ENCODE data around the gene SCG3. TPM values are rescaled to one million over a fixed set of nuclear protein-coding genes. Genes with fewer than 3 reads are reported as not detected.

SCG3 gene
- total and polyA plus RNA-seq, 2 of the 13 experiments (the other 11 are each of a cell fraction or from before 2014, with no cell fraction given), result not detected

DNA sequence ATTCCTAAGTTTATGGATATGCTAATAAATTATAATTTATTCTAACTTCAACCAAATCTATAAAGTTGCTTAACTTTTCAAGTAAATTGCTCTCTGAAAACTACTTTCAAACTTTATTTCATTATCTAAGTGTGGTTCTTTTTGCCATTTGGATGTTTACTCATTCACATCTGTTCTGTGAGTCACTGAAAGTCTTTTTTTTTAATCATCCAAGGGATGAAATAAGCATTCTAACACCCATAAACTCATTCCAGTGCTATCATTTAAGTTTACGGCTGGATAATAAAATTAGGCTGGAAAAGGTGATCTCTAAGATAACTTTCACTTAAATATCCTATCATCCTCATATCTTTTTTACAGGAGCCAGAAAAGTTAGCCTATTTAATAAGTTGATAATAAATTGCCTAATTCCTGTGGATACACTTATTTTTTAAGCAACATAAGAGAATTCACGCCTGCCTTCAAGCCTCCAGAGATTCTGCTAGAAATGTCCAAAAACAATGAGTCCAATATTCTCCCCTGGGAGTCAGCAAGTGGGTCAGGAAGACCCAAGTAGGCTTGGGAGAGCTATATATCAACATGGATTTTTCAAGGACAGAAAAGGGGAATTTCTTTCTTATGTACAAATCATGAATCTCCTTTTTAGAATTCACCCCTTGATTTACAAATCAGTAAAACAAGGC, 25.8 kb downstream of the SCG3 start:
- no peaks in the 10 kb centered on the region for H3K36me3 ChIP-seq (replicated peaks in 1 of 2; ENCODE audit: control insufficient read depth in 1 of 2, insufficient read depth in 2 of 2, low read length in 2 of 2)
- ChIA-PET CTCF (ENCODE audit: low intra/inter-chr PET ratio, low total read pairs) (no interaction called here), POLR2A (no interaction called here)
- whole genome bisulfite sequencing (ENCODE audit: low lambda C conversion rate), result 59% methylated on average over 2 of the region's 2 CpGs
- no peaks in the 10 kb centered on the region for H3K79me2 ChIP-seq (ENCODE audit: insufficient read depth, low read length)
- H3K27ac ChIP-seq (ENCODE audit: extremely low read length, insufficient read depth, low read length), result no peak overlapping the region
- DNase-seq (ENCODE audit: low spot score) (no peak), FAIRE-seq (no peak), ATAC-seq (no peak)
- no peak overlapping the region for H2AFZ ChIP-seq (ENCODE audit: low read length)
- in situ Hi-C loops (cut with HindIII; ENCODE audit: extremely low pct_ligation_motif_present, low pct_unique_long_range_greater_than_20kb), result no loop called here
- no peaks in the 10 kb centered on the region for H4K20me1 ChIP-seq (ENCODE audit: insufficient read depth, low read length)
- H3K4me1 ChIP-seq (ENCODE audit: insufficient read depth, low read length), result peaks cover 12% of the 10 kb centered on the region
- intact Hi-C loops (cut with micrococcal nuclease; ENCODE audit: unreplicated experiment), result no loop called here
- no peaks in the 10 kb centered on the region for H3K9me3 ChIP-seq (ENCODE audit: low read length)
- H3K9ac ChIP-seq (ENCODE audit: insufficient read depth, low read depth, low read length), result no peak overlapping the region
- no TSS peak for BruUV-seq (replicated peaks)
- no peaks in the 10 kb centered on the region for H3K27me3 ChIP-seq (ENCODE audit: control insufficient read depth in 1 of 2, insufficient read depth in 2 of 2, low read length in 2 of 2)
- TF ChIP-seq ZNF101 (CRISPR knock-in tag; IDR thresholded peaks at IDR 0.05; ENCODE audit: borderline replicate concordance, low read depth), result no peak
- TF ChIP-seq MTA3 (CRISPR knock-in tag; IDR thresholded peaks at IDR 0.05), result no peak
- no peak for TF ChIP-seq HOXA5 (CRISPR knock-in tag; IDR thresholded peaks at IDR 0.05)
- TF ChIP-seq ISX (CRISPR knock-in tag; conservative IDR thresholded peaks at IDR 0.05), result no peak
- TF ChIP-seq ZNF737 (CRISPR knock-in tag; IDR thresholded peaks at IDR 0.05; ENCODE audit: borderline replicate concordance), result no peak
- TF ChIP-seq FLYWCH1 (CRISPR knock-in tag; IDR thresholded peaks at IDR 0.05), result no peak
- TF ChIP-seq KAT8 (CRISPR knock-in tag; IDR thresholded peaks at IDR 0.05), result no peak
- no peak overlapping the region for H3K4me3 ChIP-seq (replicated peaks in 1 of 3; ENCODE audit: insufficient read depth in 1 of 3, low read depth in 2 of 3, low read length in 3 of 3)
- no peak overlapping the region for H3K4me2 ChIP-seq (ENCODE audit: low read depth, low read length)

DNA sequence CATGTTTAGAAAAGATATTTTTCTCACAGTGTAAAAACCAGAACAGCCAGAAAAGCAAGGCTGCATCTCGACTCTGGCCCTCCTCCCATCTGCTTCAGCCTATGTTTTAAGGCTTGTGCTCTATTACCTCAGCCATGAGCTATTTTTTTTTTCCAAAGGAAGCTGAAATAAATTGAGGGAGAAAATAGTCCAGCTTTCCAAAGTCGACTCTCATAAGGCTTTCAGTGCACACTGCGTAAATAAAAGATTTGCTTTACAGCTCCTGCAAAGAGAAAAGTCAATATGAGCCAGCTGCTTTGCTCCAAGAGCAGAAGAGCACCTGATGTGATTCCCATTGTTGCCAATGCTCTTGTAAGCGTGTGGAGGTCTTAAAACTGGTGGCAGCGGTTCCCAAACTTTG, 26.7 kb downstream of the SCG3 start:
- TF ChIP-seq, protein P1, sequence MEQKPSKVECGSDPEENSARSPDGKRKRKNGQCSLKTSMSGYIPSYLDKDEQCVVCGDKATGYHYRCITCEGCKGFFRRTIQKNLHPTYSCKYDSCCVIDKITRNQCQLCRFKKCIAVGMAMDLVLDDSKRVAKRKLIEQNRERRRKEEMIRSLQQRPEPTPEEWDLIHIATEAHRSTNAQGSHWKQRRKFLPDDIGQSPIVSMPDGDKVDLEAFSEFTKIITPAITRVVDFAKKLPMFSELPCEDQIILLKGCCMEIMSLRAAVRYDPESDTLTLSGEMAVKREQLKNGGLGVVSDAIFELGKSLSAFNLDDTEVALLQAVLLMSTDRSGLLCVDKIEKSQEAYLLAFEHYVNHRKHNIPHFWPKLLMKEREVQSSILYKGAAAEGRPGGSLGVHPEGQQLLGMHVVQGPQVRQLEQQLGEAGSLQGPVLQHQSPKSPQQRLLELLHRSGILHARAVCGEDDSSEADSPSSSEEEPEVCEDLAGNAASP (CRISPR knock-in tag; IDR thresholded peaks at IDR 0.05; ENCODE audit: borderline replicate concordance), result no peak
- TF ChIP-seq FOXA3 (CRISPR knock-in tag; IDR thresholded peaks at IDR 0.05) (0 out of 2 replicates have a peak, but pooled peaks have one; percentile 11), SIX1 (CRISPR knock-in tag; IDR thresholded peaks at IDR 0.05; ENCODE audit: borderline replicate concordance) (no peak), FOXA1 (IDR thresholded peaks at IDR 0.05) (no peak), FOXA1 (CRISPR knock-in tag; IDR thresholded peaks at IDR 0.05) (0 out of 2 replicates have a peak, but pooled peaks have one; percentile 18), ZNF788 (CRISPR knock-in tag; IDR thresholded peaks at IDR 0.05; ENCODE audit: borderline replicate concordance) (no peak), ARNT (IDR thresholded peaks at IDR 0.05) (no peak), ZNF737 (CRISPR knock-in tag; IDR thresholded peaks at IDR 0.05; ENCODE audit: borderline replicate concordance) (no peak), KLF16 (CRISPR knock-in tag; IDR thresholded peaks at IDR 0.05) (no peak), ZBTB21 (CRISPR knock-in tag; IDR thresholded peaks at IDR 0.05) (no peak), ARNTL (CRISPR knock-in tag; IDR thresholded peaks at IDR 0.05) (no peak), SSRP1 (CRISPR knock-in tag; IDR thresholded peaks at IDR 0.05) (no peak), TIGD3 (CRISPR knock-in tag; IDR thresholded peaks at IDR 0.05; ENCODE audit: borderline replicate concordance) (no peak)
- H3K9me3 ChIP-seq (ENCODE audit: low read length), result no peaks in the 10 kb centered on the region
- no peak overlapping the region for H3K4me3 ChIP-seq (replicated peaks in 1 of 3; ENCODE audit: insufficient read depth in 1 of 3, low read depth in 2 of 3, low read length in 3 of 3)
- FAIRE-seq (peak; percentile 15), ATAC-seq (peak; percentile 37; the same call in 2 of the 3 replicates), DNase-seq (ENCODE audit: low spot score) (no peak)
- peak overlapping the region; percentile 25 for H3K4me2 ChIP-seq (ENCODE audit: low read depth, low read length)
- H3K4me1 ChIP-seq (ENCODE audit: insufficient read depth, low read length), result peaks cover 12% of the 10 kb centered on the region
- under 1% methylated on average over 4 of the region's 5 CpGs for WGBS (ENCODE audit: low lambda C conversion rate)
- ChIA-PET CTCF (ENCODE audit: low intra/inter-chr PET ratio, low total read pairs) (no interaction called here), POLR2A (no interaction called here)
- no peaks in the 10 kb centered on the region for H4K20me1 ChIP-seq (ENCODE audit: insufficient read depth, low read length)
- in situ Hi-C loops (cut with HindIII; ENCODE audit: extremely low pct_ligation_motif_present, low pct_unique_long_range_greater_than_20kb), result no loop called here
- intact Hi-C loops (cut with micrococcal nuclease; ENCODE audit: unreplicated experiment), result no loop called here
- H3K9ac ChIP-seq (ENCODE audit: insufficient read depth, low read depth, low read length), result no peak overlapping the region
- H2AFZ ChIP-seq (ENCODE audit: low read length), result no peak overlapping the region
- no peaks in the 10 kb centered on the region for H3K36me3 ChIP-seq (replicated peaks in 1 of 2; ENCODE audit: control insufficient read depth in 1 of 2, insufficient read depth in 2 of 2, low read length in 2 of 2)
- H3K27ac ChIP-seq (ENCODE audit: extremely low read length, insufficient read depth, low read length), result no peak overlapping the region
- no TSS peak for BruUV-seq (replicated peaks)
- H3K27me3 ChIP-seq (ENCODE audit: control insufficient read depth in 1 of 2, insufficient read depth in 2 of 2, low read length in 2 of 2), result no peaks in the 10 kb centered on the region
- no peaks in the 10 kb centered on the region for H3K79me2 ChIP-seq (ENCODE audit: insufficient read depth, low read length)
